Activated CD4-positive, CD25-positive, alpha-beta regulatory T cell treated with anti-CD3 and anti-CD28 coated beads, Interleukin-2, amount 50 U/mL, for 16 hours (primary cell): ENCODE results near the gene UMPS.

Source experiments
- DNase-seq: peaks from one replicate; pipeline ENCODE4 v3.0.0-alpha.2; 2020; ENCODE audit warnings: low read depth, low spot score

Gene UMPS

DNA sequence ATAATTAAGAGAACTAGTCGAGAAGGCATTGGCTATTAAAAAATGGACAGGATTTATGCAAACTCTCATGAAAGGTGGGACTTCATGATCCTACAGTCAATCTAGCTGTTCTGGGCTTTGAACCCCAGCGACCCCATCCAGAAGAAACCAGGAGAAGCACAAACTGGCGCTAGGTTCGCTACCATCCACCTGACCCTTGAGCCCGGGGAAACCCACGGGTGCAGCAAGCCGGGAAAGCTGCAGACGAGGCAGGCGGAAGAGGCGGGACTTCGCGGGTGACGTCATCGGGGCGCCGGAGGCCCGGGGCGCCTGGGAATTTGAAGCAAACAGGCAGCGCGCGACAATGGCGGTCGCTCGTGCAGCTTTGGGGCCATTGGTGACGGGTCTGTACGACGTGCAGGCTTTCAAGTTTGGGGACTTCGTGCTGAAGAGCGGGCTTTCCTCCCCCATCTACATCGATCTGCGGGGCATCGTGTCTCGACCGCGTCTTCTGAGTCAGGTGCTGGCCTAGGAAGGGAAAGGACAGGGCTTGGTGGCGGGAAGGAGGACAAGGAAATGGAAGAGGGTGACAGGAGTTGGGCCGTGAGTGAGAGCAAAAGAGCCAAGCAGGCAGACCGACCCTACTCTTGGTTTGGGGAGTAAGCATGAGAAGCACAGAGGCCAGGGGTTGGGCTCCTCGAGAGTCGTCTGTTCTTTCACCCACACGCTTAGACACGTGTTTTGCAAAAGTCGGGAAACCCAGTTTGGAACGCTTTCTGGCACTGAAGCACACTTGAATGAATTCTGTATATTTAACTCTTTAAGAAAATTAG is at the start of gene UMPS:
UMPS (plus strand) TSS at position 324 of the 812 bp plus-strand sequence; CDS start at position 344, 20 bp downstream.
- DNase-seq: peak; percentile 83

DNA sequence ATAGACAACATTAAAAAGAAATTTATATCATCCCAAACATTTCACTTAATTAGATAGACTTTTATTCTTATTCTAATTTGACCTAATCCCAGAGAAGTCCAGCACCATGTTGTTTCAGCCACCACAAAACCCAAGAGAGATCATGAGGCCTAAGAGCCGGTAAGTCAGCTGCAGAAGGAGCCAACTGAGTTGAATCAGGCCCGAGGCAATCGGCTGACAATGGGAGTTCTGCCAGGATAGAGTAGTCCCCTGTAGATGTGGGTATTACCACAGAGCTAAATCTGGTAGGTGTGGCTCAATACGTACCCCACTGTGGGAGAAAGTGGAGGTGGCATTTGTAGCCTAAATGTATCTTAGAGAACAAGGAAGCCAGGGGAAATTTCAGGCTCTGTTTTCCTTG is 49.7 kb upstream of the UMPS start:
- DNase-seq: no peak

DNA sequence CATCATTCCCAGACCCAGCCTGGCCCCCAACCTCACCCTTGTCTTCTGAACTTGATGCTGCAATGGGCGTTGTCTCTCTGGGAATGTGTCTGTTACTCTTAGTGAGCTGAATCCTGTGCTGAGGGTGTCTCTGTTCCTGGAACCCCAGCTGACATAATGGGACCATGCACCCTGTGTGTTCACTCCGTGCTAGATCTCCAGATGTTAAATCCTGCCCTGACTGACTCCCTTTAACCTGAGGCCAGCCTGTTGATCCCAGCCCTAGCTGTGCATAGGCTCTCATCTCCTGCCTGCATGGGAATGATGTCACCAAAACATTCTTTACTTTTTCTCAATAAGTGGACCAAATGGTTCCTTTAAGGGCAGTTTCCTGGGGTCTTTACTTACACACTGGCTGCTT is 48.0 kb upstream of the UMPS start:
- no peak for DNase-seq

DNA sequence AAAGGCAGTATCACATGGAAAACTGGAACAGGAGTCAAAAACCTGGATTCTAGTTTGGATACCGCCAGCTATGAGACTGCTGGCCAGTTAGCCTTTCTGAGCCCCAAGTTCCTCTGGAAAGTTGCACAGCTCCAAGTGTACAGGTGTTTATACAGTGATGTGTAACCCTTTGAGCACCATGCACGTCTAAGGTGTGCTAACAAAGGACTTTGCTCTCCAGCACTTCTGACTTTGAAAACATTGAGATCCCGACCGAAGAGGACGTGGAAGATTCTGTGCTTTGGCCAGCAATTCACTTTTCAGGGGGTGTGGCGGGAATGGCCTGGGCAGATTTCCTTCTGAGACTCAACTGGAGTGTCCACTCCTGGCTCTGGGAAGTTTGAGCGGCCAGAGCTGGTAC is 45.8 kb upstream of the UMPS start:
- no peak for DNase-seq

DNA sequence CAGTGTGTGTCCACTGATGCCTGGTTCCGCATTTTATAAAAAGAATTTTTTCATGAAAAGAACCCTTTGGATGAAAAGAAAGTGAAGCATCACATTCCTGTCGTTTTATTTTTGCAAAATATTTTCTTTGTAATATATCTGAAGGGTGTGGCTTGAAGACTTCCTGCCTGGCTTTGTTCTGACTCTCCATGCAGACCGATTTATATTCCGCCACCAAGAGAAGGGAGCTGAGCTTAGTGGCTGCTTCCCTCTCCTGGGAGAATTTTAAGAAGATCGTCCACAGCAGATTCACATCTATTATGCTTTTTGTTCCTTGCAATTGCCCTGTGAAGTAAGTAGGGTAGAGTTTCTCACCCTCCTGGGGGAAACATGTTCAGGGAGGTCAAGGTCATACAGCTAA is 45.2 kb upstream of the UMPS start:
- no peak for DNase-seq

DNA sequence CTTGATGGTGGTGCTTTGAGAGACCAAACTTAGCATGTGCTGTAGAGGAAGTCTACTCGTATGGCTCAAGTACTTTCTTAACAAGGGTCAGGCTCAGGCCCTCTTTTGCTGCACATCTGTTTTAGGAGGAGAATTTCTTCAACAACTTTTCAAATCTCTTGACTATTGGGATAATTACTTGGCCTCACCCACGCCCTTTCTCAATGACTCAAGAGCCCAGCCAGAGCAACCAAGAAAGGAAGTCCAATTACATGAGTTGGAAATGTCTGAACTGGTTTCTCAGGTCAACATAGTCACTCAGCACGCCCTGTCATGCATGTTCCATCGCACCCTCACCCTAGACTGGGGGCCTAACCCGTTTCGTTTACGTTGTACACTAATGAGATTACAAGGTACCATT is 44.8 kb upstream of the UMPS start:
- DNase-seq: no peak

DNA sequence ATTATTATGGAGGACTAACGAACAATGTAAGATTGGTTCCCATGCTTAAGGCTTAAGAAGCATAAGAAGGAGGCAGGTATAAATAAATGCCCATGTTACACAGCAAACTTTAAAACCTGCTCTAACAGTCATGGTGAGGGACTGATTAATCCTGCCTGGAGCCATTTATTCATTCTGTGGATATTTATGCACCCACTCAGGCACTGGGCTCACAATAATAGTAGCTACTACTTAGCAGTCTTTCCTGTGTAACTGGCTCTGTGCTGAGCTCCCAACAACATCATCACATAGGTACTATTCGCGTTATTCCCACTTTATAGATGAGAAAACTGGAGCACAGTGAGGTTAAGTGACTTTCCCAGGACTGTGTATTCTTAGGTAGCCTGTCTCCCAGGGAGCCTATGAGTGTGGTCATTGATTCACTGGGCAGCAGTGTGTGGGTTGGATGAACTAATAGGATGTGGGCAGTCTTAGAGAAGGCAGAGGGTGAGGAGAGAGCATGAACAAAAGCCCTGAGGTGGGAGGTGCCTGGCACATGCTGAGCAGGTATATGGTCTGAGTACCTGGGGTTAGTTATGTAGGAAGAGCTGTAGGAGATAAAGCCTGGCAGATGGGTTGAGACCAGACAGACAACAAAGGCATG is 44.1 kb upstream of the UMPS start:
- no peak for DNase-seq

DNA sequence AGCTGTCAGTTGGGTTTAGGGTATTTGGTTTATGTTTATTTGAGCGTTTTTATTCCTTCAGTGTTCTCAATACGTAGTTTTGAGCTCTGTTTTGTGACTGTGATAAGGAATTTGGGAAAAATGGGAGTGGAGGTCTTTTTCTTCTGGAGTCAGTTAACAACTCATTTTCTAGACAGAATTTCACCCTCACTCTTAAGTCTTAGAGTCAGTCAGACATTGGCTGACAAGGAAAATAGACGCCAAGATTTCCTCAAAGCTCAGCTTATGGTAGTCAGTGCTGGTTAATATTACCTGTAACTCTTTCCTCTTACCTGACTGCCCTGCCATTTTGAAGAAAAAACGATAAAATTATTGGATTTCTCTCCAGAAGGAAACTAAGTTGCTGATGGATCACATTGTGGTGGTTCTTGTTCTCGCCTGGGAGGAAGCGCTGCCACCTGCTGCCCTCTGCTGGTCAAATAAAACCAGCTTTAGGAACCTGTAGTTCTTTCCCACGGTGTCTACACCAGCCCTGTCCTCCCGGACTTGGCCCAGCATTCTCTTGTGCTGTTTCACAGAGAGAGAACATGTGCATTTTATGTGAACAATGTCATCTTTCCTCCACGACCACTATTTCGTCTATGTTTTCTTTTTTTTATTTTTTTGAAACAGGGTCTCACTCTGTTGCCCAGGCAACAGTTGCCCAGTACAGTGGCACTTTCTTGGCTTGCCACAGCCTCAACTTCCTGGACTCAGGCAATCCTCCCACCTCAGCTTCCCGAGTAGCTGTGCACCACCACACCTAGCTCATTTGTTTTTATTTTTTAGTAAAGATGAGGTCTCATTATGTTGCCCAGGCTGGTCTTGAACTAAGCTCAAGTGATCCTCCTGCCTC is 41.4 kb upstream of the UMPS start:
- DNase-seq: peak; percentile 40

DNA sequence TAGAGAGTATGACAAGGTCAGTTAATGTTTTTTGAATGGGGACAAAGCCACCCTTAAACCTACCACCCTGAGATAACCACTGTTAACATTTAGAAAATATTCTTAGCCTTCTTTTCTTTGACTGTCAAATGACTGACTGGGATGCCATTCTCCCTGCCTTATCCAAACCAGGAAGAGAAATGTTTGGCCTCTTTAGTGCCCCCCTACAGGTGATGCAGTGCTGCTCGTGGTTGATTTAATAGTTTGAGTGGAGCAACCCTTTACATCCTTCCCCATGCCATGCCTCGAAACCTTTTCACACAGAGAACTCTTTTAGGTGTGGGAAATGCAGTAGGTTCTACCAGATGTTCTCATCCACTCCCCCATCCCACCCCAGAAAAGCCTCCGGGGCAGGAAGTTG is 38.7 kb upstream of the UMPS start:
- DNase-seq: no peak

DNA sequence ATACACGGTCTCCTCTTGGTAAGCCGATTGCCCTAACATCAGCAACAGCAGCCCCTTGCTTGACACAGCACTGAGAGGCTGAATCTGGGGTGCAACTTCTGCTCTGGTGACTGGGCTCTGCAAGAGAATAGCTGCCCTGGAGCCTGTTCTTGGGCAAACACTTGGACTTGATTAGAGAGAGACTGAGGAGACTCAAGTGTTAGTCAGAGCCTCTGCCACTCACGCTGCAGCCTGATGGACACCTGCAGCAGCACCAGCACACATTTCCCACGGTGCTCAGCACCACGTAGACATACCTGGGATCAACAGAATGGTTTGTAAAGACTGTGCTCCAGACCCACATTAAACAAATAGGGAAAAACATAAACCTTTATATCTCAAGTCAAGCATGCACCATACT is 35.8 kb upstream of the UMPS start:
- DNase-seq: no peak

DNA sequence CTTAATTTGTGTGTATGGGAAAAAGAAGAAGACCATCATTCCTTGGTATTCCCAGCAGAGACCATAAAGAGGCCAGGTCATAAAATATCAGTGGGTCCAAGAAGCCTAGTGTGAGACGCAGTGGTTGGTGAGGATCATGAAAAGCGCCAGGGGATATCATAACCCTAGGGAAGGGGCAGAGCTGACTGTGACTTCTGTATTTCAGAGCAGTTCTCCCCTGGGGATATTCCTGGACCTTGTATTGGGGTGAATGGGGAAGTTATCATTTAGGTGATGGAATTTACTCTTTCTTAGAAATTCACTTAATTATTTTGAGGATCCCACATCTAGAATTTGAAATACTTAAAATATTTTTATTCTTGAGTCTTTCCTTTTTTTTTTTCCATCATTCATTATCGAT is 34.9 kb upstream of the UMPS start:
- DNase-seq: no peak

DNA sequence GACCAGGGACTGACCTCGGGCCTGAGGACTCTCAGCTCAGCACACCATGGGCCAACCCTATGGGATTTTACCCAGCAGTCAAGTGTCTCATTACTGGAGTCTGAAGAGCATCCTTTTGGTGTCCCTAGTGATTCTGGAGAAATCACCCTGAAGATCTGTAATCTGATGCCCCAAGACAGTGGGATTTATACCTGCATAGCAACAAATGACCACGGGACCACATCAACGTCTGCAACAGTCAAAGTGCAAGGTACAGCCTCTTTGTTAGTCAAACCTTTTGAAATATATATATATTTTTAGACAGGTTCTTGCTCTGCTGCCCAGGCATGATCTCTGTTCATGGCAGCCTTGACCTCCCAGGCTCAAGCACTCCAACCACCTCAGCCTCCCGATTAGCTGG is 34.2 kb upstream of the UMPS start:
- DNase-seq: no peak

DNA sequence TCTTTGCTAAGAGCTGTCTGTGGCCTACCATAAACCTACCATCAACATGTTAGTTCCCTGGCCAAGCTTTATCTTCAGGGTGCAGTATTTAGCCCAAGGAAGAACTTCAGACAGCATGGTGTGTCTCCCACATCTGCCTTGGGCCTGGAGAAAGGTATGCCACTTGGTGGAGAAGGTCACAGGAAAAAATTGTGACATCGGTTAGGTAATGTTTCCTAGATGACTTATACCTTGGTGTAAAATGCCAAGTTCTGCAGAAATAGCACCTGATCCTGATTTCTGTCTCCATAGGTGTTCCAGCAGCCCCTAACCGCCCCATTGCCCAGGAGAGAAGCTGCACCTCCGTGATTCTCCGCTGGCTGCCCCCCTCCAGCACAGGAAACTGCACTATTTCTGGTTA is 33.0 kb upstream of the UMPS start:
- no peak for DNase-seq

DNA sequence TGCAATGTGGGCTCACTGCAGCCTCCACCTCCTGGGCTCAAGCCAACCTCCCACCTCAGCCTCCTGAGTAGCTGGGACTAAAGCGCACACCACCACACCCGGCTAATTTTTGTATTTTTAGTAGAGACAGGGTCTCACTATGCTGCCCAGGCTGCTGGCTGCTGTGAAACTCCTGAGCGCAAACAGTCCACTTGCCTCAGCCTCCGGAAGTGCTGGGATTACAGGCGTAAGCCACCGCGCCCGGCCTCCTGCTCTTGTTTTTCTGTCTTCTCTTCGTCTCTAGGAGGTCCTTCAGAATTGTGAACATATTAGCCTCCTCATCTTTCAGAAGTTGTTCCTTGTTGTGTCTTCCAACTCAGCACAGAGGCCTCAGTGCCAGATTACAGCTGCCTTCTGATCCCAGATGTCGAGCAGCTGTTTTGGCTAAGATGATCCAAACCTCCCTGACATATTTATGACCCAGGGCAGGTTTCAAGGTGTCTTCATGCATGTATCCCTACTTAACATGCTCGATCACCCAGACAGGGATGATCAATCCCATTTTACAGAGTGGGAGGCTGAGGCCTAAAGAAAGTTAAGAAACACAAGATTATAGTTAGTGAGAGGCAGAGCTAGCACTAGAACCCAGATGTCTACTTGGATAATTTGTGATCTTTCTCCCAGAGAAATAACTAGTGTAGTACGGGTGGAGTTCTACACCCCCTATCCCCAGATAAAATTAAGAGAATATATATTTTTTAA is 32.1 kb upstream of the UMPS start:
- DNase-seq: no peak

DNA sequence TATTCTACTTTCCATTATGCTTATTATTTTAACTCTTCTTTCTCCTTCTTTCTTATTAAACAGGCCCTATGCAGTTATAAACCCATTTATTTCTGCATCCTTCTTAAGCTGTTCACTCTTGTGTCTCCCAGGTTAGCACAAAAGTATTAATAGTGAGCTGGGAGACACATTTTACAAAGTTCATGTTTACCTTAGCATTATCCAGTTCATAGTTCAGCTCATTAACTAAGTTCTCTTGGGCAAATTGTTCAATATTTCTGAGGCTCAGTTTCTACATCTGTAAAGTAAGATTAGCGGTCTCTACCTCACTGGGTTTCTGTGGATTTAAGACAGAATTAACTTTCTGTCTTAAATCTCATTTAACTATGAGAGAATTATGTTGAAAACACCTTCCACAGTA is 31.2 kb upstream of the UMPS start:
- DNase-seq: no peak

DNA sequence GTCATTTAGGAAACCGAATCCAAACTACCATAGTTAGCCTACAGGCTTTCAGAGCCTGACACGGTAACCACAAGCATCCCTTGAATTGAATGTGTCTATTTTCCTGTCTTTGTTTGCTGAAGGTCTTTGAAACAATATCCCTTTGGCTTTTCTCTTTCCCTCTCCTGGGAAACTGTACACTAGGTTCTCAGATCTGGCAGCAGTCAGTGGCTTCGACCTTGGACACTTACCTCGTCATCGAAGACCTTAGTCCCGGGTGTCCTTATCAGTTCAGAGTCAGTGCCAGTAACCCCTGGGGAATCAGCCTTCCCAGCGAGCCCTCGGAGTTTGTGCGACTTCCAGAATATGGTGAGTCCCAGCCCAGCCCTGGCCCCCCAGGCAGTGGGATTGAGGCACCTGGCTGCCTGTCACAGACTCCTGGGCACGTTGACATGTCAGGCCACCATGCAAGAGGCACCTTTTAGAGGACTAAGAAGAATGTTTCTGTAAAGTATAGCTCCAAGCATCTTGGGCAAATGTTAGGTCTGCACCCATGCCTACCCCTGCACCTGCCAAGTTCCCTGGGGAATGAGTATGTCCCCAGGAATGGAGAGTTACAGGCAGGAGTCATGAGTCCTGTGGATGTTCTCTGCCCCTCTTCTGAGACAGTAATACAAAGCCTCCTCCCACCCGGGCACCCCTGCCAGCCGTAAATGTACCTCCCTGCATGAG is 30.4 kb upstream of the UMPS start:
- DNase-seq: no peak

DNA sequence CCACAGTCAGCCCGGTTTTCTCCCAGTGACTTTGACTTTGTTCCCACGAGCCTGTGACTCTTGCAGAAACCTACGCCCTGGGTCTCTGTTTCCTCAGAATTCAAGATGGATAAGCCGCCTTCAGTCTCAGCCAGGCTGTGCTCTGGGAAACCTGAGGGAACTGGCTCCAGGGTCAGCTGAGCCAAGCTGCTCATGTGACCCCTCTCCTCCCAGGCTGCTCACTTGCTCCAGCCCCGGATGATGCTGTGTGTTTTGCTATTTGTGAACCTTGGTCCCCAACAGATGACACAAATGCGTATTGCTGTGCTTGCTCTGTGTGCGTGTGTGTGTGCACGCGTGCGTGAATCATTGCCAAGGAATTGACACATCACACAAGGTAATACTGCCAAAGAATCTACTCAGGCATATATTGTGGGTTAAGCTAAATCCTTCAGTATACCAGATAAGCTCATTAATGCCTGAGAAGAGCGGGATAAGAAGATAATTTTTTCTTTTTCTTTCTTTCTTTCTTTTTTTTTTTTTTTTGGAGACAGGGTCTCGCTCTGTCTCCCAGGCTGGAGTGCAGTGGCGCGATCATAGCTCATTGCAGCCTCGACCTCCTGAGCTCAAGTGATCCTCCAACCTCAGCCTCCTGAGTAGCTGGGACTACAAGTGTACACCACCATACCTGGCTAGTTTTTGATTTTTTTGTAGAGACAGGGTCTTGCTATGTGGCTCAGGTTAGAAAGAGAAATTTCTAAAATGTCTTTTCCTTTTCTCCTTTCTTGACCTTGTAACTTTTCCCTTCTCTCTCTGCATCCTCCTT is 29.2 kb upstream of the UMPS start:
- DNase-seq: no peak

DNA sequence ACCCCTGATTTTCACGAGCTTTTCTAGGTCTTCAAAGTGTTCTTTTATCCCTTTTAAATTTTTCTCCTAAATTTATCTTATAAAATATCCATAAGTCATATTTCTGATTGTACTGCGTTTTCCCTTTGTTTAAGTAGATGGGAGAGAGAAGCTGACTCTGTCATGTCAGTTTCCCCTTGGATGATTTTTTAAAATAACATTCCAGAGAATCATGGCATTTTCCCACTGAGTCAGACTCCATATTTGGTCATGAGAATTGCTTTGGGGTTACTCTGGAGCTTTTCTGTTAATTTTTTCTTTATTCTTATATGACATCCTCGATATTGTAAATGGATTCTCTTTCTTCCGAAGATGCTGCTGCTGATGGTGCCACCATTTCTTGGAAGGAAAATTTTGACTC is 28.6 kb upstream of the UMPS start:
- DNase-seq: no peak

DNA sequence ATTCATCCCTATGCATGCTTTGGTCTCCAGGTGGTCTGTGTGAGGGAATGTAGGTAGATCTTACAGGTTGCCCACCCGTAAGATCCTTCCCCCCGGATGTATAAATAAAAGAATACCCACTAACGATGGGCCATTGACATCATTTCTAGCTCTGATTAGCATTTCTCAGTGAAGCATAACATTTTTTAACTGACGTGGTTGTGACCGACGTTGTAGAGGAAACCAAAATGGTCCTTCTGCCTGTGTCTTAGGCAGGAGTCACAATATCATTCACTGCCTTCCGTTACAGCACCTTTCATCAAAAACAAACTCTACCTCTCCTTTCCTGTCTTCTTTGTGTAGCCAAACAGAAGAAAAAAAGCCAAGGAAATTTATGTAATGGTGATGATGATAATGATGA is 27.3 kb upstream of the UMPS start:
- DNase-seq: no peak

DNA sequence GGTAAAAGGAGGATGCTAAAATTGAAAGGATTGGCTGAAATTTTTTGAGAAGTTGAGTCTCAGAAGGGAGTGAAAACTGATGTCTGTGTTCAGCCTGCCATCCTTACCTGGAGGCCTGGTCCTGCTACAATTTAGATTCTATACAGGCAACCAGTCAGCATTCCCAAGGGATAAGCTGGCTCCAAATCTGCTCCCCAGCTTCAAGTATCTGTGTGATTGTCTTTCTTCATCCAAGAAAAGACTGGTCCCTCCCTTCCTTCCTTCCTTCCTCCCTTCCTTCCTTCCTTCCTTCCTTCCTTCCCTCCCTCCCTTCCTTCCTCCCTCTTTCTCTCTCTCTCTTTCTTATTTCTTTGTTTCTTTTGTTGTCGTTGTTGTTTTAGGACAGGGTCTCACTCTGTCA is 24.7 kb upstream of the UMPS start:
- no peak for DNase-seq
